GM18519 (cell line): ENCODE measurements around the gene HNRNPH1.

Source experiments
- ATAC-seq: cut with Tn5 transposase; IDR thresholded peaks from one replicate; pipeline ENCODE4 v1.9.1; 2021; ENCODE audit warnings: mild to moderate bottlenecking, moderate library complexity; ENCODE audit not compliant: unreplicated experiment, low FRiP score

The HNRNPH1 gene

GRCh38 chr5:179606071-179606909, 17.2 kb downstream of the HNRNPH1 start:
- ATAC-seq = no peak

DNA sequence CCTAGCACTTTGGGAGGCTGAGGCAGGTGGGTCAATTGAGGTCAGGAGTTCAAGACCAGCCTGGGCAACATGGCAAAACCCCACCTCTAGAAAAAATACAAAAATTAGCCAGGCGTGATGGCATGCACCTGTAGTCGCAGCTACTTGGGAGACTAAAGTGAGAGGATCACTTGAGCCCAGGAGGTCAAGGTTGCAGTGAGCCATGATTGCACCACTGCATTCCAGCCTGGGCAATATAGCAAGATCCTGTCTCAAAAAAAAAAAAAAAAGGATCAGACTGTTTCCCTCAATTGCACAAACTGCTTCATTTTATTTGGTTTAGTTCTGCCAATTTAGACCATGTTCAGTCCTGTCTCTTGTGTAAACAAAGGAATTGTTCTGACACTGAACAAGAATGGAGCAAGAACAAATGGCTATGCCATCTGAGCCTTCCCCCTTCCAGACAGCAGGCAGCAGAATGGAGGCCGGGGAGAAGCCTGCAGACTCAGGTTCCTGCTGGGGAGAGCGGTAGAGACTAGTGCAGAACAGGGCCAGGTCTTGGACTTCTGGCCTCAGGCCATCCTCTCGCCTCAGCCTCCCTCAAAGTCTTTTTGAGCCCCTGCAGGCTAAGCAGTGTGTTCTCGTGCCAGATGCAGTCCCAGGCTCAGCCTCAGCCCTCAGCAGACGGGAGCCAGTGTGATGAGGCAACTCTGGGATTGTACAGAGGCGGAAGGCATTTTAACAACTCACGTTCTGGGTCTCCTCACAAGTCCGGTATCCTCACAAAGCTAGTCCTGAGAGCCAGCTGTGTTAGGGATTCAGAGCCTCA, 18.2 kb downstream of the HNRNPH1 start:
- no peak for ATAC-seq

- ATAC-seq = no peak
Measured at GRCh38 chr5:179603308-179603707, 20.2 kb downstream of the HNRNPH1 start.

GRCh38 chr5:179601871-179602625, 21.4 kb downstream of the HNRNPH1 start:
- no peak for ATAC-seq

DNA sequence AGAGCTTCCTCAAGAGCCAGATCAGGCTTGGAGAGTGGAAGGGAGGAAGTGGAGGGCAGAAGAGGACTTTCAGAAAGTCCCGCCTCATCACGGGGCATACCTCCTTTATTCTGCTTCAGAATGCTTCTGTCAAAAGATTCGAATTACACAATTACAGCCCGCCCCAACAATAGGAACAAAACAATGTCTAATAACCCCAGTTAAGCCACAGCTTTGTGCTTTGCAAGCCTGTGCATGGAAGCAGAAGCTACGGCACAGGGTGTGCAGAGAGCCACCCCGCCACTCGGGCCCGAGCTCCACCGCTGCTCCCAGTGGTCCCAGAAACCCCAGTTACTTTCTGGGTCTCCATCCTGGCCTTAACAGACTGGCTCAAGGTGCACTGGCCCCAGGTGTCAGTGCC, 23.5 kb downstream of the HNRNPH1 start:
- no peak for ATAC-seq

GRCh38 chr5:179599566-179599965, 23.9 kb downstream of the HNRNPH1 start:
- no peak for ATAC-seq

- ATAC-seq = no peak
Measured at GRCh38 chr5:179599100-179599499, 24.4 kb downstream of the HNRNPH1 start.

- ATAC-seq = no peak
Measured at GRCh38 chr5:179596421-179596820, 27.1 kb downstream of the HNRNPH1 start.

- no peak for ATAC-seq
Measured at GRCh38 chr5:179595916-179596315, 27.6 kb downstream of the HNRNPH1 start.

DNA sequence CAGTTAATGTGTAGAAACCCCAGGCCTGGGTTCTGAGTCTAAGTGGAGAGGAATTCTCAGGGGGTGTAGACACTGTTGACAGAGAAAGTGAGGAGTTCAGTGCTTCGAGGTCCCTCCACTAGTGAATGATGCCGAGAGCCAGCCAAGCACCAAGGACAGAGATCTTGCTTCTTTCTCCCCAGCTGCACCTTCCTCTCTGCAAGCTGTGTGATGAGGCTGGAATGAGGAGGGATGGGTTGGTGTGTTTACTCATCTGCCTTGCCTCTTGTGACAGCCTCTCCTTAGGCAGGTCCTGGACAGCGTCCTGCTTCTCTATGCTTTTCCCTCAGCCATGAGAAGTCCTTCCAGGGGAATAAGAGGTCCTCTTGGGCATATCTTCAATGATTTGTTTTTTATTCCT, 35.3 kb downstream of the HNRNPH1 start:
- ATAC-seq = no peak

- no peak for ATAC-seq
Measured at GRCh38 chr5:179585941-179586401, 37.5 kb downstream of the HNRNPH1 start.

GRCh38 chr5:179577286-179577960, 46.0 kb downstream of the HNRNPH1 start:
- ATAC-seq = no peak

DNA sequence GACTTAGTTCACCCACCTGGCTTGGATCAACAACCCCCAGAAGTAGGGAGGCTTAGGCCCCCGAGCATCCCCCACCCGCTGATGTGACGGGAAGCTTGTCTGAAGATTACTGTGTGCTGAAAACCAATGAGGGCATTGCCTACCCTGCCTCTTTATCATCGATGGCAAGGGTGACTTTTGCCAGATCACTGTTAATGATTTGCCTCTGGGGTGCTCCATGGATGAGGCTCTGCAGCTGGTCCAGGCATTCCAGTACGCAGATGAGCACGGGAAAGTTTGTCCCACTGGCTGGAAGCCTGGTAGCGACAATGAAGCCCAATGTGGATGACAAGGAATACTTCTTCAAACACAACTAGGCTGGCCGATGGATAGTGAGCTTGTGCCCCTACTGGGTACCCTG, 51.1 kb downstream of the HNRNPH1 start:
- ATAC-seq = no peak

- no peak for ATAC-seq
Measured at GRCh38 chr5:179568721-179569120, 54.8 kb downstream of the HNRNPH1 start.

DNA sequence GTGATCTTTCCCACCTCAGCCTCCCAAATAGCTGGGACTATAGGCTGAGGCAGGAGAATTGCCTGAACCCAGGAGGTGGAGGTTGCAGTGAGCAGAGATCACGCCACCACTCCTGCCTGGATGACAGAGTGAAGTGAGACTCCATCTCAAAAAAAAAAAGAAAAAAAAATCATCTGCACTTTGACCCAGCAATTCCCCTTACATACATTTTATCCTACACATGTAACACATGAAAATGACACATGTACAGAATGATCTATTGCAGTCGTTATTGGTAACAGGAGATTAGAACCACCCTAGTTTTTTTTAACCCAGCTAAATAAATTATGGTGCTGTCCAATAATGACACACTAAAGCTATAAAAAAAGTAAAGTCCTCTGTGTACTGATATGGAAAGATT, 58.9 kb downstream of the HNRNPH1 start:
- ATAC-seq = no peak
